Esophagus squamous epithelium (tissue), 4 donors: ENCODE measurements around the gene PCDHA1.

Experiments
- POLR2A ChIP-seq, 4 donors: fragments of 450-650 bp; IDR thresholded peaks; one replicate each; pipeline ENCODE4 v1.6.1; 2017; ENCODE audit warnings: antibody characterized with exemption in 4 of 4, mild to moderate bottlenecking in 4 of 4, moderate library complexity in 3 of 4
- TF ChIP-seq, protein P1 (sequence below), 6 experiments: fragments of 450-650 bp in 4 of 6; fragments of 200-600 bp in 2 of 6; sonication (generic) in 2 of 6; IDR thresholded peaks; one replicate each; pipeline ENCODE4 v1.5.1; 2016 to 2019; ENCODE audit warnings: antibody characterized with exemption in 6 of 6, mild to moderate bottlenecking in 4 of 6, moderate library complexity in 4 of 6

DNA sequence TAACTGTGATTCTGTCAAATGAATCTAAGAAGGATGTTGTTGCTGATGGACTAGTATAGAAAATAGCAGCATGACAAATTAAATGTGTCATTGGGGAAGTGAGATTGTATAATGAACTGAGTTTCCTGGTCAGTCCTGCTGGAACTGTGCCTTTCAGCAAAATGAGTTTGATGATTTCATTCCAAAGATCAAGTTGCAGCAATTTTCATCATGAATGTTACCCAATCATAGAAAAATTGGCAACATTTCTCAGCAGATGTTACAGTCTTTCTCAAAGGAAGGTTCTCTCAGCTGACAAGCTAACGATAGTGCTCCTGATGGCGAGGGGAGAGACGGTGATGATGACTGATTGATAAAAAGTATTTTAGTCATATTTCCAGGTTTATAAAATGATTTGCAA lies 191.1 kb downstream of the PCDHA1 start:
- TF ChIP-seq, protein P1, sequence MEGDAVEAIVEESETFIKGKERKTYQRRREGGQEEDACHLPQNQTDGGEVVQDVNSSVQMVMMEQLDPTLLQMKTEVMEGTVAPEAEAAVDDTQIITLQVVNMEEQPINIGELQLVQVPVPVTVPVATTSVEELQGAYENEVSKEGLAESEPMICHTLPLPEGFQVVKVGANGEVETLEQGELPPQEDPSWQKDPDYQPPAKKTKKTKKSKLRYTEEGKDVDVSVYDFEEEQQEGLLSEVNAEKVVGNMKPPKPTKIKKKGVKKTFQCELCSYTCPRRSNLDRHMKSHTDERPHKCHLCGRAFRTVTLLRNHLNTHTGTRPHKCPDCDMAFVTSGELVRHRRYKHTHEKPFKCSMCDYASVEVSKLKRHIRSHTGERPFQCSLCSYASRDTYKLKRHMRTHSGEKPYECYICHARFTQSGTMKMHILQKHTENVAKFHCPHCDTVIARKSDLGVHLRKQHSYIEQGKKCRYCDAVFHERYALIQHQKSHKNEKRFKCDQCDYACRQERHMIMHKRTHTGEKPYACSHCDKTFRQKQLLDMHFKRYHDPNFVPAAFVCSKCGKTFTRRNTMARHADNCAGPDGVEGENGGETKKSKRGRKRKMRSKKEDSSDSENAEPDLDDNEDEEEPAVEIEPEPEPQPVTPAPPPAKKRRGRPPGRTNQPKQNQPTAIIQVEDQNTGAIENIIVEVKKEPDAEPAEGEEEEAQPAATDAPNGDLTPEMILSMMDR (IDR thresholded peaks at IDR 0.05) = no peak
- TF ChIP-seq POLR2A (IDR thresholded peaks at IDR 0.05) = no peak
